HFFc6 (cell line): ENCODE results near the gene TFB2M. TPM values are rescaled to one million over a fixed set of nuclear protein-coding genes. Genes with fewer than 3 reads are reported as not detected.

Experiments used
- DNase-seq: peaks from one replicate; pipeline ENCODE4 v3.0.0-alpha.2; 2018
- H3K27ac Mint-ChIP-seq: 2 replicates; pipeline ENCODE4 v1.8.0; 2020; ENCODE audit warnings: mild to moderate bottlenecking, mixed read lengths
- H3K27me3 Mint-ChIP-seq: 2 replicates; pipeline ENCODE4 v1.8.0; 2021; ENCODE audit warnings: mild to moderate bottlenecking, moderate library complexity, mixed read lengths; ENCODE audit not compliant: insufficient read depth
- H3K36me3 Mint-ChIP-seq: 2 replicates; pipeline ENCODE4 v1.8.0; 2021; ENCODE audit warnings: low read depth, mixed read lengths
- H3K4me1 Mint-ChIP-seq: 2 replicates; pipeline ENCODE4 v1.8.0; 2020; ENCODE audit warnings: low read depth, mixed read lengths
- H3K4me3 Mint-ChIP-seq: 2 replicates; pipeline ENCODE4 v1.8.0; 2020; ENCODE audit warnings: mild to moderate bottlenecking, moderate library complexity, mixed read lengths
- H3K9me3 Mint-ChIP-seq: 2 replicates; pipeline ENCODE4 v1.8.0; 2020; ENCODE audit warnings: mild to moderate bottlenecking, mixed read lengths
- total RNA-seq, 6 experiments: library from RNA; stranded (reverse); fragmentation: NEBNext Ultra II Directional; extraction: Animal tissue kit (Norgen Biotek cat#: 25700); gene quantifications; 2 replicates in 1 of 6; 3 replicates in 5 of 6; pipeline ENCODE4 v1.2.3, GENCODE V29; 2021
- TF ChIP-seq, protein P1 (sequence below): fragments of 200-600 bp; sonication (generic); IDR thresholded peaks from 2 replicates; pipeline ENCODE4 v1.5.0; 2021; ENCODE audit warnings: antibody characterized with exemption, mild to moderate bottlenecking

The TFB2M gene
- total RNA-seq, 6 experiments from 2014 or later: 21.2 to 25.0 (median 23.0) TPM

DNA sequence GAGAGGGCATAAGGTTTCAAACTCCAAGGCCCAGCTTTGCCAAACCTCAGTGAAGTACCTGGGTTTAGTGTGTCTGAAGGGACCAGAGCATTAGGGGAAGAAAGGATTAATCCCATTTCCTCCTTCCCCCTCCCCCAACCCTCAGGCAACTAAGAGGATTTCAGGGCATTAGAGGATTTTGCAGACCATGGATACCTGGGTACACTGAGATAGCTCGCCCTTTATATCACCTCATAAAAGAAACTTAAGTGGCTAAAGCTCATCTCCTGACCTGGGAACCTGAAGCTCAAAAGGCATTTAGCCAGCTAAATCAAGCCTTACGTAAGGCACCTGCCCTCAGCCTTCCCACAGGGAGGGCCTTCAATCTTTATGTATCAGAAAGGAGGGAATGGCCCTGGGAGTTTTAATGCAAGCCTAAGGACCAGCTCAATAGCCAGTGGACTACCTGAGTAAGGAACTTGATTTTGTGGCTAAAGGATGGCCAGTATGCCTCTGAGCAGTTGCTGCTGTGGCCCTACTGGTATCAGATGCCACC, 32.6 kb downstream of the TFB2M start:
- H3K4me3 Mint-ChIP-seq: no peak overlapping the region
- peaks cover 9% of the 10 kb centered on the region; the same call in 1 of the 2 replicates for H3K27me3 Mint-ChIP-seq
- H3K9me3 Mint-ChIP-seq: peaks cover 22% of the 10 kb centered on the region
- TF ChIP-seq, protein P1, sequence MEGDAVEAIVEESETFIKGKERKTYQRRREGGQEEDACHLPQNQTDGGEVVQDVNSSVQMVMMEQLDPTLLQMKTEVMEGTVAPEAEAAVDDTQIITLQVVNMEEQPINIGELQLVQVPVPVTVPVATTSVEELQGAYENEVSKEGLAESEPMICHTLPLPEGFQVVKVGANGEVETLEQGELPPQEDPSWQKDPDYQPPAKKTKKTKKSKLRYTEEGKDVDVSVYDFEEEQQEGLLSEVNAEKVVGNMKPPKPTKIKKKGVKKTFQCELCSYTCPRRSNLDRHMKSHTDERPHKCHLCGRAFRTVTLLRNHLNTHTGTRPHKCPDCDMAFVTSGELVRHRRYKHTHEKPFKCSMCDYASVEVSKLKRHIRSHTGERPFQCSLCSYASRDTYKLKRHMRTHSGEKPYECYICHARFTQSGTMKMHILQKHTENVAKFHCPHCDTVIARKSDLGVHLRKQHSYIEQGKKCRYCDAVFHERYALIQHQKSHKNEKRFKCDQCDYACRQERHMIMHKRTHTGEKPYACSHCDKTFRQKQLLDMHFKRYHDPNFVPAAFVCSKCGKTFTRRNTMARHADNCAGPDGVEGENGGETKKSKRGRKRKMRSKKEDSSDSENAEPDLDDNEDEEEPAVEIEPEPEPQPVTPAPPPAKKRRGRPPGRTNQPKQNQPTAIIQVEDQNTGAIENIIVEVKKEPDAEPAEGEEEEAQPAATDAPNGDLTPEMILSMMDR: no peak
- no peak overlapping the region for H3K27ac Mint-ChIP-seq
- DNase-seq: no peak
- peaks cover 5% of the 10 kb centered on the region; the same call in 1 of the 2 replicates for H3K4me1 Mint-ChIP-seq
- peaks cover 16% of the 10 kb centered on the region for H3K36me3 Mint-ChIP-seq

DNA sequence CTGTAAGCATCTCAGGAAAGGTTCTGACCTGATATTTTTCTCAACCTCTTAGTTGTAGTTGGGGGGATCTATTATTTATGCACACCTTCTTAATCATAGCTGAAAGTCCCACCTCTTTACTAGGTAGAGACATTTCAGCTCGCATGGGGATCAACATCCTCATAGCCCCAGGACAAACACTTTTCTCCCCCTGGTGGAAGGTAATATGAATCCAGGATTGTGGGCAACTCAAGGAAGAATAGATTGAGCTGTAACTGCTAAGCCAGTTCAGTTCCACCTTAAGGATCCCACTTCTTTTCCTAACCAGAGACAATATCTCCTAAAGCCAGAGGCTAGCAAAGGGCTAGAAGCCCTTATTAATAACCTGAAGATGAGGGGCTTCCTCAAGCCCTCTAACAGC, 33.5 kb downstream of the TFB2M start:
- Mint-ChIP-seq H3K4me1 (peaks cover 5% of the 10 kb centered on the region), H3K9me3 (peaks cover 22% of the 10 kb centered on the region), H3K4me3 (no peak overlapping the region), H3K27me3 (peaks cover 10% of the 10 kb centered on the region; the same call in 1 of the 2 replicates), H3K36me3 (peaks cover 16% of the 10 kb centered on the region), H3K27ac (no peak overlapping the region)
- DNase-seq: no peak
- TF ChIP-seq, protein P1: peak; percentile 47

DNA sequence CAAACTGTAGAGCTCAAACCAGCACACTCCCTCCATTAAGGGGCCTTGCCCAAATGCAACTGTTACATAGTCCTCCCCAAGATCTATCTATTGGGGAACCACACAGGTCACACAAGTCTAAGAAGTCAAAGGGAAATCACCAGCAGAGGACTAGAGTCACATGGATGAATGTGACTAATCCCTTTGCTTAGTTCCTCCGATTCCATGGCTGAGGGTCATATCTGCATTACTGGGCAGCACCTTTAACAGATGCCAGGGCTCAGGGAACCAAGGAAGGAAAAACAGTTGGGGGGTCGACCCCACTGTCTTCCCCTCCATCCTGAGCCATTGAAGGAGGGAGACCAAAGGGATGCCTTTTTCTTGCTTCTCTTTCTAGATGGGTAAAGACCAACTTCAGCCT, 35.6 kb downstream of the TFB2M start:
- Mint-ChIP-seq H3K4me1 (peaks cover 11% of the 10 kb centered on the region), H3K27ac (no peak overlapping the region), H3K4me3 (no peak overlapping the region), H3K27me3 (peaks cover 16% of the 10 kb centered on the region; the same call in 1 of the 2 replicates), H3K9me3 (peaks cover 22% of the 10 kb centered on the region), H3K36me3 (peaks cover 16% of the 10 kb centered on the region)
- no peak for DNase-seq
- TF ChIP-seq, protein P1: no peak

DNA sequence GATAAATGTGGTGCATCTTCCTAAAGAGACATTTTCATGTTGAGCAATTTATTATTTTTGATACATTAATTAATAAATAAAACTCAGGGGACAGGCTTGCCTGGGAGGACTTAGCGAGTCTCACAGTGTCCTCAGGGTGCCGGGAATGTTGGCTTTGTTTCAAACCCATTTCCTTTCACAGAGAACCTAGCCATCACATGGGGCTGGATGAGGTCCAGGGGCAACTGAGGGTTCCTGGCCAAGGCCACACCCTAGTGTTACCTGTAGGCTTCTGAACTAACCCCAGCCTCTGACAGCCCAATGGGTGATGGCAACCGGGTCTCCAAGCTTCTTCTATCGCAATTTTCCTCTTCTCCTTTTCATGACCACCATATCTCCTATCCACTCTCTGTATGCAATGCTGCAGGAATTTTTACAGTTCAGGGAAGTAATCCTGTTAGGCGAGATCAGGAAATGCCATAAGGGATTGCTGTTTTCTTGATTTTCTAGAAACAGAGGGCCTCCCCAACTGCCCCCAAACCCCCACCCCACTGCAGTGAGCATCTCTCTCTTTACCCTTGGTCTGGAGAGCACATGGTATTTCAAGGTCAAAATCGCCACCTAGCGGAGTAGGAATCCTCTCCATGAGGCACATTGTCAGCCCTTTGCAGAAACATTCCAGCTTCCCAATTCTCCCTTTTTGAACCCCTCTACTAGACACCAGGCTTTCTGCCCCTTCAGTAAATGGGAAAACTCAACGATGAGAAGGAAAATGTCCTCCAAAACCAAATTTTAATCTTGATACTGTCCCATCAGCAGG, 36.9 kb downstream of the TFB2M start:
- TF ChIP-seq, protein P1: no peak
- Mint-ChIP-seq H3K9me3 (peaks cover 22% of the 10 kb centered on the region), H3K27ac (no peak overlapping the region), H3K4me3 (no peak overlapping the region), H3K27me3 (peaks cover 12% of the 10 kb centered on the region; the same call in 1 of the 2 replicates), H3K4me1 (peaks cover 6% of the 10 kb centered on the region), H3K36me3 (peaks cover 16% of the 10 kb centered on the region)
- no peak for DNase-seq

DNA sequence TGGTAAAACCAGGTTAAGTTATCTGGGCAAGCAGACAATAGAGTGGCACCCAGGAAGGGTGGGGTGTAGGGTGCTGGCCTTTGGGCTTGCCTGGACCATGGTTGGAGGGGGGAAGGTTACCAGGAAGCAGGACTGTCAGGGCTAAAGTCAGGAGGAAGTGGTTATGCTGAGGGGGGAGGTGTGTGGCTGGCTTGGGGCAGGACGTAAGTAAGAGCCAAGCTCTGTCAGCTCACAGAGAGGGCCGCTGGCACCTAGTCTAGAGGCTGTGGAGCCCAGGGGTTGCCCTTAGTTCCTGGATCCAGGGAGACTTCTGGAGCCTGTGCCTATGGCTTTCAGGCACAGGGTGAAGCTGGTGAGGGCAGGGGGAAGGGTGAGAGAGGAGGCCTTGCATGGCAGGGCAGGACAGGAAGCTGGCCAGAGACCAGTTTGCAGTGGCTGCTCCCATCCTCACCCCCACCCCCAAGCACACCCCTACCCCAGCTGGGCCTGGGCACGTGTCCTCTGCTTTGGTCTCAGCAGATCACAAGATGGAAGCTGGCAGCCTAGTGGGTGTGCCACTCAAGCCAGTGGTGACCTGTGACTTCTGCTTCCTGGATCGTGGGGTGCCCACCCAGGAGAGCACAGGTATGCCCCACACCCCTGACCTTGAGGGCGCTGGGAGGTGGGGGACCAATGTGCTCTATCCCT, 38.5 kb downstream of the TFB2M start:
- TF ChIP-seq, protein P1: no peak
- peaks cover 16% of the 10 kb centered on the region for H3K36me3 Mint-ChIP-seq
- peaks cover 16% of the 10 kb centered on the region for H3K27me3 Mint-ChIP-seq
- no peak overlapping the region for H3K4me3 Mint-ChIP-seq
- DNase-seq: no peak
- H3K9me3 Mint-ChIP-seq: peaks cover 22% of the 10 kb centered on the region
- H3K27ac Mint-ChIP-seq: no peak overlapping the region
- H3K4me1 Mint-ChIP-seq: peaks cover 6% of the 10 kb centered on the region
